HepG2 (cell line): Measurements from ENCODE around the gene LRRC8C. TPM values are rescaled to one million over a fixed set of nuclear protein-coding genes. Genes with fewer than 3 reads are reported as not detected.

Experiments used
- ATAC-seq: fragments of 200-7000 bp; cut with Tn5 transposase; 3 replicates; pipeline ENCODE4 v1.9.1; 2020; ENCODE audit warnings: mild to moderate bottlenecking, moderate library complexity
- BruUV-seq: library from RNA; stranded (reverse); fragments of 400-500 nt; replicated peaks from 2 replicates; lab custom pipeline; 2021; lab: Mats Ljungman, UMichigan
- CTCF ChIA-PET: fragments of 300-600 bp; formaldehyde crosslinking; extraction: SDS; loops from one replicate; lab custom pipeline; 2021; ENCODE audit warnings: low total read pairs, inconsistent platforms, low intra/inter-chr PET ratio; lab: Yijun Ruan, JAX
- POLR2A ChIA-PET: fragments of 350-600 bp; sonication (Branson Sonifier 250); formaldehyde crosslinking; loops from one replicate; lab custom pipeline; 2020; ENCODE audit warnings: antibody characterized with exemption, inconsistent platforms; lab: Yijun Ruan, JAX
- DNase-seq: peaks from one replicate; pipeline ENCODE4 v3.0.0-alpha.2; 2015; ENCODE audit warnings: low spot score
- FAIRE-seq: peaks from 3 replicates; lab custom pipeline; 2011; peaks lifted over from hg19 to GRCh38; lab: Jason Lieb, UNC
- H2AFZ ChIP-seq: one replicate; pipeline ENCODE4 v1.6.1; 2011; ENCODE audit warnings: low read length, inconsistent platforms
- H3K27ac ChIP-seq: fragments of 300-600 bp; 3 replicates; pipeline ENCODE4 v1.8.0; 2011; ENCODE audit warnings: mixed run types, mild to moderate bottlenecking, mixed read lengths, low read length, inconsistent platforms; ENCODE audit not compliant: insufficient read depth; ENCODE audit errors: extremely low read length
- H3K27me3 ChIP-seq, 2 experiments: fragments of 200-600 bp in 1 of 2; 2 replicates in 1 of 2; 3 replicates in 1 of 2; pipeline versions ENCODE4 v1.6.0 to v1.8.0; 2011; ENCODE audit warnings: low read length in 2 of 2, mild to moderate bottlenecking in 2 of 2, moderate library complexity in 2 of 2, inconsistent platforms in 1 of 2; ENCODE audit not compliant: insufficient read depth in 2 of 2, control insufficient read depth in 1 of 2
- H3K36me3 ChIP-seq, 2 experiments: fragments of 200-600 bp in 1 of 2; replicated peaks in 1 of 2; 2 replicates in 1 of 2; 3 replicates in 1 of 2; pipeline versions ENCODE4 v1.5.1 to v1.8.0; 2011; ENCODE audit warnings: low read length in 2 of 2, inconsistent platforms in 1 of 2; ENCODE audit not compliant: insufficient read depth in 2 of 2, control insufficient read depth in 1 of 2
- H3K4me1 ChIP-seq: 2 replicates; pipeline ENCODE4 v1.5.1; 2012; ENCODE audit warnings: low read length, inconsistent platforms; ENCODE audit not compliant: insufficient read depth
- H3K4me2 ChIP-seq: 2 replicates; pipeline ENCODE4 v1.6.0; 2011; ENCODE audit warnings: low read depth, low read length, inconsistent platforms
- H3K4me3 ChIP-seq, 3 experiments: fragments of 200-600 bp in 1 of 3; sonication (generic), shearing (Covaris generic) in 1 of 3; replicated peaks in 1 of 3; 2 replicates each; pipeline ENCODE4 v1.5.1; 2011 to 2016; ENCODE audit warnings: low read length in 3 of 3, inconsistent platforms in 2 of 3, low read depth in 2 of 3, mild to moderate bottlenecking in 2 of 3, control low read depth in 1 of 3, mixed read lengths in 1 of 3; ENCODE audit not compliant: insufficient read depth in 1 of 3
- H3K79me2 ChIP-seq: one replicate; pipeline ENCODE4 v1.6.1; 2011; ENCODE audit warnings: low read length, inconsistent platforms; ENCODE audit not compliant: insufficient read depth
- H3K9ac ChIP-seq: 2 replicates; pipeline ENCODE4 v1.6.0; 2011; ENCODE audit warnings: mild to moderate bottlenecking, low read depth, low read length, inconsistent platforms; ENCODE audit not compliant: insufficient read depth
- H3K9me3 ChIP-seq: 2 replicates; pipeline ENCODE4 v1.5.1; 2012; ENCODE audit warnings: mild to moderate bottlenecking, low read length
- H4K20me1 ChIP-seq: 2 replicates; pipeline ENCODE4 v1.6.0; 2011; ENCODE audit warnings: inconsistent platforms, mild to moderate bottlenecking, low read length, moderate library complexity; ENCODE audit not compliant: insufficient read depth
- GLI4 ChIP-seq: sonication (generic); formaldehyde crosslinking; IDR thresholded peaks from 2 replicates; pipeline ENCODE4 v1.5.1; 2020; ENCODE audit warnings: missing genetic modification reagents, mild to moderate bottlenecking, moderate library complexity, borderline replicate concordance
- HMG20A ChIP-seq: IDR thresholded peaks from 2 replicates; pipeline ENCODE4 v1.6.1; 2016; ENCODE audit warnings: borderline replicate concordance
- MIER2 ChIP-seq: IDR thresholded peaks from 2 replicates; pipeline ENCODE4 v1.6.1; 2016; ENCODE audit warnings: missing biosample characterization, missing genetic modification reagents
- NR2F2 ChIP-seq: IDR thresholded peaks from 2 replicates; pipeline ENCODE4 v1.6.1; 2012; ENCODE audit warnings: low read depth, inconsistent platforms, borderline replicate concordance
- POGZ ChIP-seq: sonication (generic); formaldehyde crosslinking; IDR thresholded peaks from 2 replicates; pipeline ENCODE4 v1.4.0; 2020; ENCODE audit warnings: mild to moderate bottlenecking, missing genetic modification reagents
- TEAD3 ChIP-seq: optimal IDR thresholded peaks from 2 replicates; pipeline ENCODE3; 2016; ENCODE audit warnings: borderline replicate concordance
- ZFX ChIP-seq: sonication (generic); formaldehyde crosslinking; IDR thresholded peaks from 2 replicates; pipeline ENCODE4 v1.4.0; 2020; ENCODE audit warnings: mild to moderate bottlenecking, low read depth, missing genetic modification reagents, moderate library complexity
- ZSCAN20 ChIP-seq: sonication (generic); formaldehyde crosslinking; IDR thresholded peaks from 2 replicates; pipeline ENCODE4 v1.4.0; 2020; ENCODE audit warnings: missing genetic modification reagents, mild to moderate bottlenecking, borderline replicate concordance
- WGBS: methylation state at CpG from one replicate; pipeline ENCODE4 v1.1.6; 2017; ENCODE audit warnings: low lambda C conversion rate; 5-methylcytosine and 5-hydroxymethylcytosine counted together
- in situ Hi-C: cut with HindIII; loops from 2 replicates; pipeline ENCODE4 v1.10.0; 2017; ENCODE audit warnings: low pct_unique_long_range_greater_than_20kb; ENCODE audit not compliant: extremely low pct_ligation_motif_present
- intact Hi-C: fragments of 100-400 bp; cut with micrococcal nuclease; formaldehyde crosslinking; loops from one replicate; pipeline ENCODE4 v1.10.0; 2022; ENCODE audit not compliant: unreplicated experiment
- polyA plus RNA-seq, 8 experiments: library from polyadenylated mRNA; depleted of rRNA in 3 of 8; stranded (reverse) in 7 of 8; unstranded in 1 of 8; fragments of >200 nt; fragmentation: Illumina TruSeq in 4 of 8; extraction: Trizol in 4 of 8; gene quantifications; 2 replicates each; pipeline versions ENCODE4 v1.2.1 to v1.2.3, GENCODE V29; 2011 to 2016; ENCODE audit warnings: low read depth in 4 of 8, missing spikeins in 1 of 8, mixed read lengths in 1 of 8; ENCODE audit not compliant: insufficient read depth in 1 of 8
- total RNA-seq, 5 experiments: library from RNA; depleted of rRNA; stranded (reverse); fragments of >200 nt; fragmentation: Illumina TruSeq; extraction: Trizol; gene quantifications; 2 replicates each; pipeline ENCODE4 v1.2.3, GENCODE V29; 2016; ENCODE audit warnings: low read depth in 1 of 5
- TF ChIP-seq, protein P1 (sequence below): IDR thresholded peaks from 2 replicates; pipeline ENCODE4 v1.6.1; 2016; ENCODE audit warnings: missing biosample characterization, missing genetic modification reagents, low read depth
- TF ChIP-seq, protein P2 (sequence below): sonication (generic); formaldehyde crosslinking; IDR thresholded peaks from 2 replicates; pipeline ENCODE4 v1.4.0; 2020; ENCODE audit warnings: low read depth, missing genetic modification reagents
- TF ChIP-seq, protein P3 (sequence below): sonication (generic); formaldehyde crosslinking; IDR thresholded peaks from 2 replicates; pipeline ENCODE4 v1.9.0; 2022; ENCODE audit warnings: low read depth, missing genetic modification reagents

Gene LRRC8C
- total and polyA plus RNA-seq, 2 of the 13 experiments (the other 11 are each of a cell fraction or from before 2014, with no cell fraction given): 0.22 to 0.32 TPM

GRCh38 chr1:89604414-89604735 is 28.5 kb upstream of the LRRC8C start:
- DNase-seq (no peak), ATAC-seq (no peak), FAIRE-seq (no peak)
- no peak overlapping the region for H3K4me3 ChIP-seq
- no peaks in the 10 kb centered on the region for H3K79me2 ChIP-seq
- no peaks in the 10 kb centered on the region for H4K20me1 ChIP-seq
- in situ Hi-C loops (loop anchor here (10.0 kb wide), 1 partner anchor 90 kb away; no protein-coding TSS in a partner anchor), intact Hi-C loops (no loop called here)
- BruUV-seq: no TSS peak
- H2AFZ ChIP-seq: no peak overlapping the region
- no peak for TF ChIP-seq ZFX (CRISPR knock-in tag)
- 53% methylated on average over 2 of the region's 3 CpGs for WGBS
- H3K27me3 ChIP-seq: no peaks in the 10 kb centered on the region; a peak in 1 of 5 replicates
- peaks cover 17% of the 10 kb centered on the region for H3K4me1 ChIP-seq
- no peaks in the 10 kb centered on the region for H3K36me3 ChIP-seq
- CTCF ChIA-PET: no interaction called here
- no peaks in the 10 kb centered on the region for H3K9me3 ChIP-seq
- H3K27ac ChIP-seq: no peak overlapping the region
- H3K9ac ChIP-seq: no peak overlapping the region
- H3K4me2 ChIP-seq: no peak overlapping the region
- POLR2A ChIA-PET: interaction anchor here (1.1 to 1.2 kb wide), 2 partner anchors 9 to 920 kb away, joined by 3 to 4 read pairs; partner anchors contain the start of gene PKN2

- POLR2A ChIA-PET: no interaction called here
- 0% methylated on average over 2 of the region's 2 CpGs for WGBS
- no peak overlapping the region for H3K9ac ChIP-seq
- H3K4me3 ChIP-seq: no peak overlapping the region
- no peak overlapping the region for H3K27ac ChIP-seq
- peaks cover 30% of the 10 kb centered on the region for H3K4me1 ChIP-seq
- no peaks in the 10 kb centered on the region for H3K36me3 ChIP-seq
- ATAC-seq (0 out of 3 replicates have a peak, but pooled peaks have one; percentile 8), DNase-seq (peak; percentile 75), FAIRE-seq (no peak)
- H4K20me1 ChIP-seq: no peaks in the 10 kb centered on the region
- in situ Hi-C loops (loop anchor here (10.0 kb wide), 1 partner anchor 91 kb away; no protein-coding TSS in a partner anchor), intact Hi-C loops (no loop called here)
- no peaks in the 10 kb centered on the region for H3K9me3 ChIP-seq
- BruUV-seq: no TSS peak
- CTCF ChIA-PET: no interaction called here
- H3K27me3 ChIP-seq: no peaks in the 10 kb centered on the region; a peak in 1 of 5 replicates
- H3K79me2 ChIP-seq: no peaks in the 10 kb centered on the region
- no peak overlapping the region for H2AFZ ChIP-seq
- no peak overlapping the region for H3K4me2 ChIP-seq
- TF ChIP-seq HMG20A (peak; percentile 88), ZSCAN20 (no peak), MIER2 (no peak), TEAD3 (CRISPR knock-in tag) (peak; percentile 63), NR2F2 (peak; percentile 86), POGZ (CRISPR knock-in tag) (peak; percentile 34; the same call in 1 of the 2 replicates), GLI4 (CRISPR knock-in tag) (no peak)
- TF ChIP-seq, protein P1, sequence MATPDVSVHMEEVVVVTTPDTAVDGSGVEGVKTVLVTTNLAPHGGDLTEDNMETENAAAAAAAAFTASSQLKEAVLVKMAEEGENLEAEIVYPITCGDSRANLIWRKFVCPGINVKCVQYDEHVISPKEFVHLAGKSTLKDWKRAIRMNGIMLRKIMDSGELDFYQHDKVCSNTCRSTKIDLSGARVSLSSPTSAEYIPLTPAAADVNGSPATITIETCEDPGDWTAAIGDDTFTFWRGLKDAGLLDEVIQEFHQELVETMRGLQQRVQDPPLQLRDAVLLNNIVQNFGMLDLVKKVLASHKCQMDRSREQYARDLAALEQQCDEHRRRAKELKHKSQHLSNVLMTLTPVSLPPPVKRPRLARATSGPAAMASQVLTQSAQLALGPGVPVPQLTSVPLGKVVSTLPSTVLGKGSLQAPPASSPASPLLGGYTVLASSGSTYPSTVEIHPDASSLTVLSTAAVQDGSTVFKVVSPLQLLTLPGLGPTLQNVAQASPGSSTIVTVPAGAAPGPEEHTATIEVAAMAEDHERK (CRISPR knock-in tag): no peak
- TF ChIP-seq, protein P2, sequence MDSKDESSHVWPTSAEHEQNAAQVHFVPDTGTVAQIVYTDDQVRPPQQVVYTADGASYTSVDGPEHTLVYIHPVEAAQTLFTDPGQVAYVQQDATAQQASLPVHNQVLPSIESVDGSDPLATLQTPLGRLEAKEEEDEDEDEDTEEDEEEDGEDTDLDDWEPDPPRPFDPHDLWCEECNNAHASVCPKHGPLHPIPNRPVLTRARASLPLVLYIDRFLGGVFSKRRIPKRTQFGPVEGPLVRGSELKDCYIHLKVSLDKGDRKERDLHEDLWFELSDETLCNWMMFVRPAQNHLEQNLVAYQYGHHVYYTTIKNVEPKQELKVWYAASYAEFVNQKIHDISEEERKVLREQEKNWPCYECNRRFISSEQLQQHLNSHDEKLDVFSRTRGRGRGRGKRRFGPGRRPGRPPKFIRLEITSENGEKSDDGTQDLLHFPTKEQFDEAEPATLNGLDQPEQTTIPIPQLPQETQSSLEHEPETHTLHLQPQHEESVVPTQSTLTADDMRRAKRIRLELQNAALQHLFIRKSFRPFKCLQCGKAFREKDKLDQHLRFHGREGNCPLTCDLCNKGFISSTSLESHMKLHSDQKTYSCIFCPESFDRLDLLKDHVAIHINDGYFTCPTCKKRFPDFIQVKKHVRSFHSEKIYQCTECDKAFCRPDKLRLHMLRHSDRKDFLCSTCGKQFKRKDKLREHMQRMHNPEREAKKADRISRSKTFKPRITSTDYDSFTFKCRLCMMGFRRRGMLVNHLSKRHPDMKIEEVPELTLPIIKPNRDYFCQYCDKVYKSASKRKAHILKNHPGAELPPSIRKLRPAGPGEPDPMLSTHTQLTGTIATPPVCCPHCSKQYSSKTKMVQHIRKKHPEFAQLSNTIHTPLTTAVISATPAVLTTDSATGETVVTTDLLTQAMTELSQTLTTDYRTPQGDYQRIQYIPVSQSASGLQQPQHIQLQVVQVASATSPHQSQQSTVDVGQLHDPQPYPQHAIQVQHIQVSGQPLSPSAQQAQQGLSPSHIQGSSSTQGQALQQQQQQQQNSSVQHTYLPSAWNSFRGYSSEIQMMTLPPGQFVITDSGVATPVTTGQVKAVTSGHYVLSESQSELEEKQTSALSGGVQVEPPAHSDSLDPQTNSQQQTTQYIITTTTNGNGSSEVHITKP (CRISPR knock-in tag): 0 out of 2 replicates have a peak, but pooled peaks have one; percentile 30
- TF ChIP-seq, protein P3, sequence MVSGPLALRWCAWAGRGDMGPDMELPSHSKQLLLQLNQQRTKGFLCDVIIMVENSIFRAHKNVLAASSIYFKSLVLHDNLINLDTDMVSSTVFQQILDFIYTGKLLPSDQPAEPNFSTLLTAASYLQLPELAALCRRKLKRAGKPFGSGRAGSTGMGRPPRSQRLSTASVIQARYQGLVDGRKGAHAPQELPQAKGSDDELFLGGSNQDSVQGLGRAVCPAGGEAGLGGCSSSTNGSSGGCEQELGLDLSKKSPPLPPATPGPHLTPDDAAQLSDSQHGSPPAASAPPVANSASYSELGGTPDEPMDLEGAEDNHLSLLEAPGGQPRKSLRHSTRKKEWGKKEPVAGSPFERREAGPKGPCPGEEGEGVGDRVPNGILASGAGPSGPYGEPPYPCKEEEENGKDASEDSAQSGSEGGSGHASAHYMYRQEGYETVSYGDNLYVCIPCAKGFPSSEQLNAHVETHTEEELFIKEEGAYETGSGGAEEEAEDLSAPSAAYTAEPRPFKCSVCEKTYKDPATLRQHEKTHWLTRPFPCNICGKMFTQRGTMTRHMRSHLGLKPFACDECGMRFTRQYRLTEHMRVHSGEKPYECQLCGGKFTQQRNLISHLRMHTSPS: peak; percentile 28; the same call in 1 of the 2 replicates
These were observed 27.2 kb upstream of the LRRC8C start for GRCh38 chr1:89605692-89606091.
